BLaER1 treated with 17β-estradiol and CSF1 and Interleukin-3, amounts not matched to agents 10 nM and 100 nM (cell line): ENCODE measurements around the gene ASGR1.
A peak's percentile ranks its signal among the peaks of the same experiment; 100 is the strongest.
"Not testable (repeated sequence)": the region's sequence is repeated elsewhere in the genome, so short reads cannot be mapped to it uniquely, and the experiment has no call there.

ENCODE experiments used
- H3K27ac ChIP-seq, 11 experiments: shearing (Covaris generic); formaldehyde crosslinking; 2 replicates each; pipeline ENCODE4 v1.8.1; 2022
- H3K27me3 ChIP-seq, 11 experiments: shearing (Covaris generic); formaldehyde crosslinking; 2 replicates each; pipeline ENCODE4 v1.8.1; 2022
- H3K36me3 ChIP-seq, 11 experiments: shearing (Covaris generic); formaldehyde crosslinking; 2 replicates each; pipeline ENCODE4 v1.8.1; 2022
- H3K4me1 ChIP-seq, 10 experiments: shearing (Covaris generic); formaldehyde crosslinking; 2 replicates each; pipeline ENCODE4 v1.8.1; 2022
- H3K4me2 ChIP-seq, 11 experiments: shearing (Covaris generic); formaldehyde crosslinking; 2 replicates each; pipeline ENCODE4 v1.8.1; 2022
- H3K4me3 ChIP-seq, 10 experiments: shearing (Covaris generic); formaldehyde crosslinking; 2 replicates each; pipeline ENCODE4 v1.8.1; 2022
- H3K9ac ChIP-seq, 11 experiments: shearing (Covaris generic); formaldehyde crosslinking; 2 replicates each; pipeline ENCODE4 v1.8.1; 2022
- H3K9me3 ChIP-seq, 11 experiments: shearing (Covaris generic); formaldehyde crosslinking; replicated peaks in 1 of 11; 2 replicates each; pipeline ENCODE4 v1.8.1; 2022
- H4K20me1 ChIP-seq, 11 experiments: shearing (Covaris generic); formaldehyde crosslinking; 2 replicates each; pipeline ENCODE4 v1.8.1; 2022
- Cebpa-rat ChIP-seq, 11 experiments: shearing (Covaris generic); IDR thresholded peaks; 2 replicates each; pipeline ENCODE4 v1.8.1; 2022

The ASGR1 gene

GRCh38 chr17:7130621-7131422 is 48.3 kb downstream of the ASGR1 start:
- TF ChIP-seq Cebpa-rat (IDR thresholded peaks at IDR 0.05): no peak
- Histone ChIP-seq H4K20me1 (no peaks in the 10 kb centered on the region), H3K9ac (peak overlapping the region; percentile 29 to 88 (median 74)), H3K4me1 (peaks cover 47 to 74% (median 61%) of the 10 kb centered on the region in 10 experiments), H3K4me2 (peak overlapping the region; percentile 72 to 94 (median 86)), H3K27me3 (no peaks in the 10 kb centered on the region), H3K27ac (peak overlapping the region; percentile 57 to 96 (median 84); a peak in 20 of 22 replicates), H3K9me3 (no peaks in the 10 kb centered on the region), H3K36me3 (no peaks in the 10 kb centered on the region), H3K4me3 (peak overlapping the region in 6 of 10 experiments; percentile 22 to 49 (median 44); a peak in 10 of 20 replicates)

GRCh38 chr17:7129311-7129710 is 49.9 kb downstream of the ASGR1 start:
- peaks cover 41 to 67% (median 49%) of the 10 kb centered on the region in 10 experiments for H3K4me1 ChIP-seq
- no peaks in the 10 kb centered on the region for H4K20me1 ChIP-seq
- H3K4me3 ChIP-seq: no peak overlapping the region
- H3K9ac ChIP-seq: peak overlapping the region in 2 of 11 experiments; percentile 8 to 16; a peak in 2 of 22 replicates
- no peaks in the 10 kb centered on the region for H3K27me3 ChIP-seq
- peak overlapping the region in 5 of 11 experiments; percentile 10 to 95 (median 84); a peak in 7 of 22 replicates for H3K27ac ChIP-seq
- no peaks in the 10 kb centered on the region for H3K9me3 ChIP-seq
- TF ChIP-seq Cebpa-rat (IDR thresholded peaks at IDR 0.05): no peak
- H3K36me3 ChIP-seq: no peaks in the 10 kb centered on the region
- peak overlapping the region in 5 of 11 experiments; percentile 84 to 94 (median 91); a peak in 10 of 22 replicates for H3K4me2 ChIP-seq

GRCh38 chr17:7128160-7128559 is 51.0 kb downstream of the ASGR1 start:
- H4K20me1 ChIP-seq: no peaks in the 10 kb centered on the region
- TF ChIP-seq Cebpa-rat (IDR thresholded peaks at IDR 0.05): no peak
- no peak overlapping the region for H3K4me2 ChIP-seq
- peaks cover 30 to 67% (median 40%) of the 10 kb centered on the region in 10 experiments for H3K4me1 ChIP-seq
- no peaks in the 10 kb centered on the region for H3K9me3 ChIP-seq
- no peaks in the 10 kb centered on the region for H3K36me3 ChIP-seq
- H3K27ac ChIP-seq: no peak overlapping the region
- H3K4me3 ChIP-seq: no peak overlapping the region
- H3K9ac ChIP-seq: no peak overlapping the region
- H3K27me3 ChIP-seq: no peaks in the 10 kb centered on the region

- H3K4me2 ChIP-seq, H3K36me3 ChIP-seq, H3K9me3 ChIP-seq, H3K9ac ChIP-seq, H3K27me3 ChIP-seq, H4K20me1 ChIP-seq, H3K4me3 ChIP-seq, H3K27ac ChIP-seq: not testable (repeated sequence)
- peaks cover 25 to 67% (median 38%) of the 10 kb centered on the region in 10 experiments for H3K4me1 ChIP-seq
Observed at GRCh38 chr17:7127501-7127900, 51.7 kb downstream of the ASGR1 start.

GRCh38 chr17:7126386-7126785 is 52.8 kb downstream of the ASGR1 start:
- H4K20me1 ChIP-seq, H3K27me3 ChIP-seq, H3K9me3 ChIP-seq, H3K4me2 ChIP-seq, H3K4me3 ChIP-seq, H3K27ac ChIP-seq, H3K36me3 ChIP-seq, H3K9ac ChIP-seq: not testable (repeated sequence)
- H3K4me1 ChIP-seq: peaks cover 25 to 67% (median 38%) of the 10 kb centered on the region in 10 experiments

- Histone ChIP-seq H3K4me3 (no peak overlapping the region), H3K27me3 (no peaks in the 10 kb centered on the region), H3K9ac (no peak overlapping the region), H3K27ac (no peak overlapping the region), H3K4me2 (peak overlapping the region in 1 of 11 experiments; percentile 68; a peak in 2 of 22 replicates), H3K9me3 (no peaks in the 10 kb centered on the region), H3K36me3 (no peaks in the 10 kb centered on the region), H3K4me1 (peaks cover 18 to 67% (median 38%) of the 10 kb centered on the region in 10 experiments), H4K20me1 (no peaks in the 10 kb centered on the region)
- no peak for TF ChIP-seq Cebpa-rat (IDR thresholded peaks at IDR 0.05)
Observed at GRCh38 chr17:7124923-7125322, 54.2 kb downstream of the ASGR1 start.

GRCh38 chr17:7123844-7124243 is 55.3 kb downstream of the ASGR1 start:
- Histone ChIP-seq H3K27me3 (no peaks in the 10 kb centered on the region), H3K9me3 (no peaks in the 10 kb centered on the region), H3K4me2 (peak overlapping the region in 3 of 11 experiments; percentile 68 to 84 (median 72); a peak in 8 of 22 replicates), H3K4me1 (peaks cover 23 to 67% (median 44%) of the 10 kb centered on the region in 10 experiments), H3K4me3 (no peak overlapping the region), H3K36me3 (no peaks in the 10 kb centered on the region), H3K27ac (no peak overlapping the region), H3K9ac (no peak overlapping the region), H4K20me1 (no peaks in the 10 kb centered on the region)
- TF ChIP-seq Cebpa-rat (IDR thresholded peaks at IDR 0.05): no peak
